ENCODE data around the gene NEDD4L.
"Not testable (repeated sequence)": the region's sequence is repeated elsewhere in the genome, so short reads cannot be mapped to it uniquely, and the experiment has no call there.

Gene NEDD4L

GRCh38 chr18:58043491-58044369 is at the start of gene NEDD4L:
NEDD4L (plus strand) TSS chr18:58044226; CDS start chr18:58044661, 435 bp downstream.
- peak; percentile 97 for DNase-seq

- DNase-seq: peak; percentile 50
Observed at GRCh38 chr18:57995331-57995730, 48.7 kb upstream of the NEDD4L start.

GRCh38 chr18:57996894-57997293 is 47.1 kb upstream of the NEDD4L start:
- DNase-seq: not testable (repeated sequence)

- no peak for DNase-seq
Observed at GRCh38 chr18:57997820-57998219, 46.2 kb upstream of the NEDD4L start.

GRCh38 chr18:57998461-57998860 is 45.6 kb upstream of the NEDD4L start:
- no peak for DNase-seq

GRCh38 chr18:58004317-58004716 is 39.7 kb upstream of the NEDD4L start:
- DNase-seq: no peak

- DNase-seq: no peak
Observed at GRCh38 chr18:58005011-58005410, 39.0 kb upstream of the NEDD4L start.

- no peak for DNase-seq
Observed at GRCh38 chr18:58005885-58006523, 38.0 kb upstream of the NEDD4L start.

- no peak for DNase-seq
Observed at GRCh38 chr18:58009166-58009565, 34.9 kb upstream of the NEDD4L start.

- no peak for DNase-seq
Observed at GRCh38 chr18:58010265-58010664, 33.8 kb upstream of the NEDD4L start.

GRCh38 chr18:58012356-58012755 is 31.7 kb upstream of the NEDD4L start:
- no peak for DNase-seq

- DNase-seq: peak; percentile 56
Observed at GRCh38 chr18:58013241-58014211, 30.5 kb upstream of the NEDD4L start.

- DNase-seq: no peak
Observed at GRCh38 chr18:58015065-58015780, 28.8 kb upstream of the NEDD4L start.

GRCh38 chr18:58017267-58017666 is 26.8 kb upstream of the NEDD4L start:
- no peak for DNase-seq

- DNase-seq: no peak
Observed at GRCh38 chr18:58020567-58021107, 23.4 kb upstream of the NEDD4L start.

GRCh38 chr18:58021504-58021903 is 22.5 kb upstream of the NEDD4L start:
- no peak for DNase-seq

- DNase-seq: no peak
Observed at GRCh38 chr18:58023108-58023507, 20.9 kb upstream of the NEDD4L start.

- peak; percentile 20 for DNase-seq
Observed at GRCh38 chr18:58024139-58024538, 19.9 kb upstream of the NEDD4L start.

- DNase-seq: no peak
Observed at GRCh38 chr18:58025205-58025604, 18.8 kb upstream of the NEDD4L start.

GRCh38 chr18:58025733-58026132 is 18.3 kb upstream of the NEDD4L start:
- DNase-seq: no peak

- DNase-seq: no peak
Observed at GRCh38 chr18:58026395-58026794, 17.6 kb upstream of the NEDD4L start.

- DNase-seq: no peak
Observed at GRCh38 chr18:58026857-58027256, 17.2 kb upstream of the NEDD4L start.

Data from NCI-H146 (cell line).